Measurements from ENCODE around the gene DDR1. TPM values are rescaled to one million over a fixed set of nuclear protein-coding genes. Genes with fewer than 3 reads are reported as not detected.
A peak's percentile ranks its signal among the peaks of the same experiment; 100 is the strongest.

Gene DDR1
- polyA plus RNA-seq, 1 donor (not counting 4 experiments of a cell fraction or from before 2014, with no cell fraction given), result 104 TPM

DNA sequence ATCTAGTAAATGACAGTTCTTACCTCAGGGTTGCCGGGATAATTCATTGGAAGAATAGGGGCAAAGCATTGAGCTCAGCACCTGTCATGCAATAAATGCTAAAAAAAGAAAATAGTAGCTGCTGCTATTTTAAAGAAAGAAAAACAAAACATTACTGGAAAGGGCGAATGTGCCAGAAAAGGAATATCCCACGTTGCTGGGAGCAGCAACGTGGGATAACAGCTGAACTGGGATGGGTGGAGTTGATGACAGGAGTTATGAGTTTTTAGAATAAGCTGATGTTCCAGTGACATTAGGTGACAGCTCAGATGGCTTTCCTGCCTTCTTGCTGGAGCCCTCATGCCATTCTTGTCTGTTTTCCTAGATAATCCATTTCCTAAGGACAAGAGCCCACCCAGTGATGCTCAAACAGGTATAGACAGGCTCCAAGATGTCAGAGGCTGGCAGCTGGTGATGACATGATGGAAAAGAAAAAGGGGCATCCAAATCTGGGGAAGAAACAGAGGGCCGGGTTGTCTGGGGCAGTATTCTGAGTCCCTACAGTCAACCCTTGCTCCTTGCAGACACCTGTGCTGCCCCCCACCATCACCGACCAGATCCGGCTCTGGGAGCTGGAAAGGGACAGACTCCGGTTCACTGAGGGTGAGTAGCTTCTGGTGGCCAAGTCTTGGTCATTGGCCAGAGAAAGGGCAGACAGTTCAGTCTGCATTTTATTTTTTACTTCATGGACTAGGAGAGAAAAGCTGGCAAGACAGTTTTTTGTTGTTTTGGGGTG, 28.6 kb downstream of the DDR1 start:
- no peaks in the 10 kb centered on the region for H4K20me1 ChIP-seq (ENCODE audit: control insufficient read depth, extremely low read depth, insufficient read depth, low read length)
- dilution Hi-C loops (cut with MboI; ENCODE audit: extremely low pct_ligation_motif_present, low sequenced_read_pairs), result no loop called here
- H3K9ac ChIP-seq (ENCODE audit: control insufficient read depth, extremely low read depth, insufficient read depth, low read length), result peak overlapping the region; percentile 87
- no peak for TF ChIP-seq EZH2 (IDR thresholded peaks at IDR 0.05; ENCODE audit: low read length)
- TF ChIP-seq, protein P1, sequence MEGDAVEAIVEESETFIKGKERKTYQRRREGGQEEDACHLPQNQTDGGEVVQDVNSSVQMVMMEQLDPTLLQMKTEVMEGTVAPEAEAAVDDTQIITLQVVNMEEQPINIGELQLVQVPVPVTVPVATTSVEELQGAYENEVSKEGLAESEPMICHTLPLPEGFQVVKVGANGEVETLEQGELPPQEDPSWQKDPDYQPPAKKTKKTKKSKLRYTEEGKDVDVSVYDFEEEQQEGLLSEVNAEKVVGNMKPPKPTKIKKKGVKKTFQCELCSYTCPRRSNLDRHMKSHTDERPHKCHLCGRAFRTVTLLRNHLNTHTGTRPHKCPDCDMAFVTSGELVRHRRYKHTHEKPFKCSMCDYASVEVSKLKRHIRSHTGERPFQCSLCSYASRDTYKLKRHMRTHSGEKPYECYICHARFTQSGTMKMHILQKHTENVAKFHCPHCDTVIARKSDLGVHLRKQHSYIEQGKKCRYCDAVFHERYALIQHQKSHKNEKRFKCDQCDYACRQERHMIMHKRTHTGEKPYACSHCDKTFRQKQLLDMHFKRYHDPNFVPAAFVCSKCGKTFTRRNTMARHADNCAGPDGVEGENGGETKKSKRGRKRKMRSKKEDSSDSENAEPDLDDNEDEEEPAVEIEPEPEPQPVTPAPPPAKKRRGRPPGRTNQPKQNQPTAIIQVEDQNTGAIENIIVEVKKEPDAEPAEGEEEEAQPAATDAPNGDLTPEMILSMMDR (optimal IDR thresholded peaks at IDR 0.05 in 1 of 3, IDR thresholded peaks at IDR 0.05 in 1 of 3, conservative IDR thresholded peaks at IDR 0.05 in 1 of 3; ENCODE audit: extremely low read depth in 1 of 3, insufficient read depth in 2 of 3, low read length in 3 of 3), result no peak
- no peak for FAIRE-seq
- H3K4me2 ChIP-seq (ENCODE audit: control insufficient read depth, extremely low read depth, insufficient read depth, low read depth, low read length), result peak overlapping the region; percentile 96
- H2AFZ ChIP-seq (ENCODE audit: control insufficient read depth, low read length), result no peak overlapping the region
- H3K36me3 ChIP-seq (ENCODE audit: control insufficient read depth in 2 of 2, extremely low read depth in 1 of 2, insufficient read depth in 2 of 2, low read length in 2 of 2), result peaks cover 23% of the 10 kb centered on the region in 2 experiments
- H3K79me2 ChIP-seq (ENCODE audit: control insufficient read depth, insufficient read depth, low read length), result peaks cover 13% of the 10 kb centered on the region
- peak overlapping the region; percentile 63 for H3K27ac ChIP-seq (ENCODE audit: control insufficient read depth, insufficient read depth, low read length)
- DNase-seq (ENCODE audit: low read depth, low spot score), result no peak
- peaks cover 31% of the 10 kb centered on the region for H3K4me1 ChIP-seq (ENCODE audit: control insufficient read depth, extremely low read depth, insufficient read depth, low read length)
- H3K9me3 ChIP-seq (ENCODE audit: control insufficient read depth, low read depth, low read length), result no peaks in the 10 kb centered on the region
- no peak overlapping the region for H3K4me3 ChIP-seq (ENCODE audit: control insufficient read depth in 2 of 3, extremely low read depth in 1 of 3, insufficient read depth in 2 of 3, low read depth in 1 of 3, low read length in 3 of 3)
- H3K27me3 ChIP-seq (ENCODE audit: control insufficient read depth, extremely low read depth, insufficient read depth, low read length), result no peaks in the 10 kb centered on the region
- H3K9me1 ChIP-seq (ENCODE audit: control insufficient read depth, extremely low read depth, insufficient read depth, low read length), result no peaks in the 10 kb centered on the region

DNA sequence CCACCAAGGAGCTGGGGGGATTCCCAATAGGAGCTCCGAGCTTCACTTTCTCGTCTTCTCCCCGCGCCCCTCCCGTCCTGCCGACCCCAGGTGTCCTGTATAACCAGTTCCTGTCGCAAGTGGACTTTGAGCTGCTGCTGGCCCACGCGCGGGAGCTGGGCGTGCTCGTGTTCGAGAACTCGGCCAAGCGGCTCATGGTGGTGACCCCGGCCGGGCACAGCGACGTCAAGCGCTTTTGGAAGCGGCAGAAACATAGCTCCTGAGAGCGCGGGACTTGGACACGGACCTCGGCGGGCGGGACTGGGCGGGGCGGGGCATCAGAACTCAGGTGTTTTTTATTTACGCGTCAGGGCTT, 29.4 kb downstream of the DDR1 start:
- peaks cover 6% of the 10 kb centered on the region for H3K79me2 ChIP-seq (ENCODE audit: control insufficient read depth, insufficient read depth, low read length)
- H3K9me3 ChIP-seq (ENCODE audit: control insufficient read depth, low read depth, low read length), result no peaks in the 10 kb centered on the region
- FAIRE-seq (no peak), DNase-seq (ENCODE audit: low read depth, low spot score) (no peak)
- no peaks in the 10 kb centered on the region for H3K27me3 ChIP-seq (ENCODE audit: control insufficient read depth, extremely low read depth, insufficient read depth, low read length)
- H3K4me2 ChIP-seq (ENCODE audit: control insufficient read depth, extremely low read depth, insufficient read depth, low read depth, low read length), result peak overlapping the region; percentile 96
- peaks cover 24 to 29% of the 10 kb centered on the region in 2 experiments for H3K36me3 ChIP-seq (ENCODE audit: control insufficient read depth in 2 of 2, extremely low read depth in 1 of 2, insufficient read depth in 2 of 2, low read length in 2 of 2)
- H4K20me1 ChIP-seq (ENCODE audit: control insufficient read depth, extremely low read depth, insufficient read depth, low read length), result no peaks in the 10 kb centered on the region
- no peaks in the 10 kb centered on the region for H3K9me1 ChIP-seq (ENCODE audit: control insufficient read depth, extremely low read depth, insufficient read depth, low read length)
- dilution Hi-C loops (cut with MboI; ENCODE audit: extremely low pct_ligation_motif_present, low sequenced_read_pairs), result no loop called here
- peak overlapping the region; percentile 61 for H2AFZ ChIP-seq (ENCODE audit: control insufficient read depth, low read length)
- peaks cover 29% of the 10 kb centered on the region for H3K4me1 ChIP-seq (ENCODE audit: control insufficient read depth, extremely low read depth, insufficient read depth, low read length)
- H3K9ac ChIP-seq (ENCODE audit: control insufficient read depth, extremely low read depth, insufficient read depth, low read length), result peak overlapping the region; percentile 87
- peak overlapping the region; percentile 13 to 77 (median 52) for H3K4me3 ChIP-seq (ENCODE audit: control insufficient read depth in 2 of 3, extremely low read depth in 1 of 3, insufficient read depth in 2 of 3, low read depth in 1 of 3, low read length in 3 of 3)
- peak overlapping the region; percentile 63 for H3K27ac ChIP-seq (ENCODE audit: control insufficient read depth, insufficient read depth, low read length)
- TF ChIP-seq, protein P1 (optimal IDR thresholded peaks at IDR 0.05 in 1 of 3, IDR thresholded peaks at IDR 0.05 in 1 of 3, conservative IDR thresholded peaks at IDR 0.05 in 1 of 3; ENCODE audit: extremely low read depth in 1 of 3, insufficient read depth in 2 of 3, low read length in 3 of 3), result no peak
- TF ChIP-seq EZH2 (IDR thresholded peaks at IDR 0.05; ENCODE audit: low read length), result no peak
